Chondrocyte (in vitro differentiated cells): ENCODE results near the gene ADAMTS14. TPM values are rescaled to one million over a fixed set of nuclear protein-coding genes. Genes with fewer than 3 reads are reported as not detected.

Experiments used
- DNase-seq: peaks from one replicate; pipeline ENCODE4 v3.0.0; 2021; ENCODE audit warnings: mixed read lengths, low spot score
- H3K27ac Mint-ChIP-seq: one replicate; pipeline ENCODE4 v1.8.0; 2021; ENCODE audit warnings: mild to moderate bottlenecking, moderate library complexity, mixed read lengths; ENCODE audit not compliant: unreplicated experiment
- H3K27me3 Mint-ChIP-seq: 2 replicates; pipeline ENCODE4 v1.8.0; 2021; ENCODE audit warnings: low read depth, mixed read lengths
- H3K36me3 Mint-ChIP-seq: 2 replicates; pipeline ENCODE4 v1.8.0; 2021; ENCODE audit warnings: low read depth, mixed read lengths
- H3K4me1 Mint-ChIP-seq: 2 replicates; pipeline ENCODE4 v1.8.0; 2021; ENCODE audit warnings: low read depth, mild to moderate bottlenecking, mixed read lengths
- H3K4me3 Mint-ChIP-seq: one replicate; pipeline ENCODE4 v1.8.0; 2021; ENCODE audit warnings: mild to moderate bottlenecking, moderate library complexity, mixed read lengths; ENCODE audit not compliant: unreplicated experiment
- H3K9me3 Mint-ChIP-seq: 2 replicates; pipeline ENCODE4 v1.8.0; 2021; ENCODE audit warnings: low read depth, mixed read lengths
- CTCF ChIP-seq: fragments of 200-600 bp; sonication (generic); IDR thresholded peaks from 2 replicates; pipeline ENCODE4 v1.5.0; 2021; ENCODE audit warnings: antibody characterized with exemption, mild to moderate bottlenecking, moderate library complexity
- total RNA-seq: library from RNA; stranded (reverse); gene quantifications from 3 replicates; pipeline ENCODE4 v1.2.1, GENCODE V29; 2021

Gene ADAMTS14
- total RNA-seq, 1 donor from 2014 or later = 7.7 TPM

GRCh38 chr10:70692043-70692603 lies 19.8 kb downstream of the ADAMTS14 start:
- H3K27ac Mint-ChIP-seq = no peak overlapping the region
- H3K27me3 Mint-ChIP-seq = peaks cover 4% of the 10 kb centered on the region
- TF ChIP-seq CTCF = no peak
- peaks cover 3% of the 10 kb centered on the region for H3K36me3 Mint-ChIP-seq
- H3K4me1 Mint-ChIP-seq = peaks cover 5% of the 10 kb centered on the region
- DNase-seq = no peak
- no peaks in the 10 kb centered on the region for H3K9me3 Mint-ChIP-seq
- H3K4me3 Mint-ChIP-seq = no peak overlapping the region

- DNase-seq = no peak
- Mint-ChIP-seq H3K36me3 (peaks cover 3% of the 10 kb centered on the region), H3K27me3 (peaks cover 4% of the 10 kb centered on the region), H3K4me3 (peak overlapping the region; percentile 28), H3K27ac (no peak overlapping the region), H3K9me3 (no peaks in the 10 kb centered on the region), H3K4me1 (peaks cover 5% of the 10 kb centered on the region)
- no peak for TF ChIP-seq CTCF
Observed at GRCh38 chr10:70693619-70694335, 21.5 kb downstream of the ADAMTS14 start.

- Mint-ChIP-seq H3K4me1 (peaks cover 5% of the 10 kb centered on the region), H3K27ac (no peak overlapping the region), H3K4me3 (no peak overlapping the region), H3K9me3 (no peaks in the 10 kb centered on the region), H3K27me3 (peaks cover 4% of the 10 kb centered on the region), H3K36me3 (peaks cover 3% of the 10 kb centered on the region)
- DNase-seq = no peak
- no peak for TF ChIP-seq CTCF
Observed at GRCh38 chr10:70694418-70695141, 22.3 kb downstream of the ADAMTS14 start.

GRCh38 chr10:70695241-70696030 lies 23.1 kb downstream of the ADAMTS14 start:
- Mint-ChIP-seq H3K4me1 (peaks cover 5% of the 10 kb centered on the region), H3K9me3 (no peaks in the 10 kb centered on the region), H3K27me3 (peaks cover 4% of the 10 kb centered on the region), H3K27ac (no peak overlapping the region), H3K36me3 (peaks cover 3% of the 10 kb centered on the region), H3K4me3 (no peak overlapping the region)
- no peak for DNase-seq
- TF ChIP-seq CTCF = no peak

GRCh38 chr10:70698211-70698610 lies 25.9 kb downstream of the ADAMTS14 start:
- H3K4me1 Mint-ChIP-seq = no peaks in the 10 kb centered on the region
- H3K36me3 Mint-ChIP-seq = no peaks in the 10 kb centered on the region
- no peak for TF ChIP-seq CTCF
- H3K9me3 Mint-ChIP-seq = no peaks in the 10 kb centered on the region
- H3K4me3 Mint-ChIP-seq = no peak overlapping the region
- DNase-seq = no peak
- no peak overlapping the region for H3K27ac Mint-ChIP-seq
- H3K27me3 Mint-ChIP-seq = no peaks in the 10 kb centered on the region
